Right lobe of liver (tissue), 4 donors: ENCODE results near the gene SEMA4D.

Source experiments
- POLR2A ChIP-seq: fragments of 450-650 bp; IDR thresholded peaks from one replicate; pipeline ENCODE4 v1.6.1; 2017; ENCODE audit warnings: antibody characterized with exemption, mild to moderate bottlenecking
- TF ChIP-seq, protein P1 (sequence below), 4 donors: fragments of 200-600 bp in 3 of 4; fragments of 450-650 bp in 1 of 4; IDR thresholded peaks; one replicate each; pipeline versions ENCODE4 v1.5.1 to v1.8.0; 2016 to 2022; ENCODE audit warnings: antibody characterized with exemption in 4 of 4, mild to moderate bottlenecking in 2 of 4
- donor health status: DM: no; HTN: no; CAD: no.
- donor health status: DM: no; HTN: no; CAD: no.
- donor health status: DM: no; HTN: yes; CAD: no.

- no peak for TF ChIP-seq POLR2A
- TF ChIP-seq, protein P1, sequence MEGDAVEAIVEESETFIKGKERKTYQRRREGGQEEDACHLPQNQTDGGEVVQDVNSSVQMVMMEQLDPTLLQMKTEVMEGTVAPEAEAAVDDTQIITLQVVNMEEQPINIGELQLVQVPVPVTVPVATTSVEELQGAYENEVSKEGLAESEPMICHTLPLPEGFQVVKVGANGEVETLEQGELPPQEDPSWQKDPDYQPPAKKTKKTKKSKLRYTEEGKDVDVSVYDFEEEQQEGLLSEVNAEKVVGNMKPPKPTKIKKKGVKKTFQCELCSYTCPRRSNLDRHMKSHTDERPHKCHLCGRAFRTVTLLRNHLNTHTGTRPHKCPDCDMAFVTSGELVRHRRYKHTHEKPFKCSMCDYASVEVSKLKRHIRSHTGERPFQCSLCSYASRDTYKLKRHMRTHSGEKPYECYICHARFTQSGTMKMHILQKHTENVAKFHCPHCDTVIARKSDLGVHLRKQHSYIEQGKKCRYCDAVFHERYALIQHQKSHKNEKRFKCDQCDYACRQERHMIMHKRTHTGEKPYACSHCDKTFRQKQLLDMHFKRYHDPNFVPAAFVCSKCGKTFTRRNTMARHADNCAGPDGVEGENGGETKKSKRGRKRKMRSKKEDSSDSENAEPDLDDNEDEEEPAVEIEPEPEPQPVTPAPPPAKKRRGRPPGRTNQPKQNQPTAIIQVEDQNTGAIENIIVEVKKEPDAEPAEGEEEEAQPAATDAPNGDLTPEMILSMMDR (IDR thresholded peaks at IDR 0.05) = no peak
Observed at GRCh38 chr9:89363311-89363670, 134.6 kb downstream of the SEMA4D start.
